Mesenteric fat pad (tissue), 1 donor: Measurements from ENCODE around the gene WDR33. TPM values are rescaled to one million over a fixed set of nuclear protein-coding genes. Genes with fewer than 3 reads are reported as not detected.
A peak's percentile ranks its signal among the peaks of the same experiment; 100 is the strongest.

Experiments
- DNase-seq: peaks from one replicate; pipeline ENCODE4 v3.0.0-alpha.2; 2020; ENCODE audit warnings: low spot score
- total RNA-seq: library from RNA; stranded (reverse); fragmentation: NEBNext Ultra II Directional; extraction: Animal tissue kit (Norgen Biotek cat#: 25700); gene quantifications from one replicate; pipeline ENCODE4 v1.2.1, GENCODE V29; 2021
- donor health status: DM: yes; HTN: yes; CAD: no.

Gene WDR33
- total RNA-seq, 1 donor from 2014 or later, result 53.7 TPM

DNA sequence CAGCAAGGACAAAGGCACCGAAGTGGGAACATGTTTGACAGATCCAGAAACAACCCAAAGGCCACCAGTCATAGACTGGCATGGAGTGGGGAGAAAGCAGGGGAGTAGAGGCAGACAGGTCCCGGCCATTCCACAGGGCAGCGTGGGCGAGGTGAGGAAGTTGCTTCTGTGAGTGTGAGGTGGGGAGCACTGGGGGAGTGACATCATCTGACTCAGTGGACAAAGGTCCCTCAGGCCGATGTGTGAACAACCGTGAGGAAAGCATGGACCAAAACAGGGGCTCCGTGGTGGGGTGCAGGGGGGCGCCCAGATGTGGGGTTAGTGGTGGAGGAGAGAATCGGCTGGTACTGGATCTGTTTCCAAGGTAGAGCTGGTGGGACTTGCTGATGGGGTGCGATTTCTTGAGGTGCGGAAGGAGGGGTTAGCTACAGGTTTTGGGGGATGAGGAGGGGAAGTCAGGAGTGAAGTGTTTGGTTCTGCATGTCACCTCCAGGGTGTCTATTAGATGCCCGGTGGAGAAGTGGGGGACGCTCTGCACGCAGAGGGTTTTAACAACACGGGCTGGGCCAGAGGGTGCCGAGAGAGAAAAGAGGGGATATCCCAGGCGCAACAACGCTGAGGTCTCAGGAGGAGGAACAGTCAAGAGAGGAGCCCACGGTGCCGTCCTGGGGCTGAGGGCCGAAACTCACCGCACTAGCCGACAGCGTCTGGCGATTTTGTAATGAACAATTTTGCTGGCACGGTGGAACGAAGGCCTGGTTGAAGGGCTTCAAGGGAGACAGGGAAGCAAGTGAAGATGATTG, 112.2 kb downstream of the WDR33 start:
- peak; percentile 80 for DNase-seq

DNA sequence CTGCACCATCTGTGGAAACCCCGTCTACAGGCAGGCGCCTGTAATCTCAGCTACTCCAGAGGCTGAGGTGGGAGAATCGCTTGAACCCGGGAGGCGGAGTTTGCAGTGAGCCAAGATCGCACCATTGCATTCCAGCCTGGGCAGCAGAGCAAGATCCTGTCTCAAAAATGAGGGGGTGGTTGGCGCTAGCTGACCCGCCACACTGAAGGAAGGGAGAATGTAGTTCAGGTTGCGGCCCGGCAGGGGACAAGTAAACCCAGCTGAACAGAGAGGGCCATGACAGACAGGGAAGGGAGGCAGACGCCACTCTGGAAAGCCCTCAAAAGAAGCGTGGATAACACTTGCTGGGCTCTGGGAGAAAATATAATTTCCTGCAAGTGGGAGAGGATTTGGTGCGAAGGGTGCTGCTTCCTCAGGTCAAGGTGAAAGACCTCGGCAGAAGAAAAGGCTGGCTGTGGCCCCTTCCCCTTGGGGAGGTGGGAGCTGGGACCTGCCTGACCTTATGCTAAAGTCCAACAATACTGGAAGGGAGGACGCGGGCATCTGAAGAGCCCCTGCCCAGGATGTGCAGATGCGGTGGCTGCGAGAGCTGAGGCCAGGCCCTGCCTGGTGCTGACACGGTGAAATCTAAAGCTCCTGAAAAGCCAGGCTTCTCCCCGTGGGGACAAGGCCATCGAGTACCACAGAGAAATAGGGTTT, 113.3 kb downstream of the WDR33 start:
- DNase-seq, result peak; percentile 85

DNA sequence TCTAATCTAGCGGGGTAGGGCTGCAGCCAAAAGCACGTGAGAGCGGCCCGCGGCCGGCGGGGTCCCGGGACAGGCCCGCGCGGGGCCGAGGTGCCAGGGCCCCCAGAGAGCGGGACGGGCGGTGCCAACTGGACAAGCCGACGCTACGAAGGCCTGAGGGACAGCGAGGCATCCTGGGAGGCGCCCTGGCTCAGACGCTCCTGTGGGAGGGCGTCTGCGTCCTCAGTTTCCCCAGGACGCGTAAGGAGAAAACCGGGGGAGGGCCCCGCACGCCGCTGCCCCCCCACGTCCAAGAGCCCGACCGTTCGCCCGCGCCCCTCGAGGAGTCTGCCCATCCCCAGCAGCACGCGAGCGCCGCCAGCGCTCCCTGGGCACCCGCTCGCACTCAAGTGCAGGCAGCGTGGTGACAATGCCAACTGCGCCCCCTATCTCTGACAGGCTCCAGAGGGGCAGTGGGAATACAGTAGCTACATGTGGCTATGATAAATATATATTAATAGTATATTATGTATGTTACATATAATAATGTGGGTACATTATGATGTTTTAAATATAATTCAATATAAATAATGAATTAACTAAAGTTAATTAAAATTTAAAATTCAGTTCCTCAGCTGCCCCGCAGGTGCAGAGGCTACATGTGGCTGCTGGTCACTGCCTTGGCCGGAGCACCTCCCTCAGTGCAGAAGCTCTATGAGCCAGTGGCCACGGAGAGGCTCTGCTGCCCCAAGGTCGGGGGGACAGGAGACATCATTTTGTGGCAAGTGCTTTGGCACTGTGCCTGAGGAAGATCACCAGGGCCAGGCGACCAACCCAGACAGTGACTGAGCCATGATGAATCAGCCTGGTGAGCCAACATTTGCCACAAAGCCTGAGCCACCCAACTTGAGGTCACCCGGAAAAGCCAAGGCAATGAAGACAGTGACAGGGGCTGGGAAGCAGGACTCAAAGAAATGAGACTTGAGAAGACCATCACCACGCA, 115.2 kb downstream of the WDR33 start:
- DNase-seq, result peak; percentile 90

GRCh38 chr2:127694986-127695385, 116.0 kb downstream of the WDR33 start:
- peak; percentile 79 for DNase-seq

DNA sequence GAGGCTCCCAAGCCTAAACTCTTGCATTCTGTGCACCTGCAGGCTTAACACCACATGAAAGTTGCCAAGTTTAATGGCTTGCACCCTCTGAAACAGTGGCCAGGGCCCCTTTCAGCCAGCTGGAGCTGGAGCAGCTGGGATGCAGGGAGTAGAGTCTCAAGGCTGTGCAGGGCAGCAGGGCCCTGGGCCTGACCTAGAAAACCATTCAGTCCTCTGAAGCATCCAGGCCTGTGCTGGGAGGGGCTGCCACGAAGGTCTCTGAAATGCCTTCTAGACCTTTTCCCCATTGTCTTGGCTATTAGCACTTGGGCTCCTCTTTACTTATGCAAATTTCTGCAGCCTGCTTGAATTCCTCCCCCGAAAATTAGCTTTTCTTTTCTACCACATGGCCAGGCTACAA, 120.3 kb downstream of the WDR33 start:
- DNase-seq, result no peak

DNA sequence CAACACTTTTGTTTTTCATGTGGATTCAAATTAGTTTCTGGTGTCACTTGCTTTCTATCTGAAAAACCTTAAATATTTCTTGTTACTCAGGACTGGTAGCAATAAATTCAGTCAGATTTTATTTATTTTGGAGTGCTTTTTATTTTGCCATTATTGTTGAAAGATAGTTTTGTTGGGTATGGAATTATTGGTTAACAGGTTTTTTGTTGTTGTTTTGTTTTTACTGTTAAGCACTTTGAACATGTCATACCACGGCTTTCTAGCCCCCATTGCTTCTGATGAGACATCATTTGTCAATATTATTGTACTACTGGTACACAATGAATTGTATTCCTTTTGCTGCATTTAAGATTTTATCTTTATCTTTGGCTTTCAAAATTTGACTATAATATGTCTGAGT, 122.6 kb downstream of the WDR33 start:
- no peak for DNase-seq

GRCh38 chr2:127685410-127686080, 125.4 kb downstream of the WDR33 start:
- no peak for DNase-seq

DNA sequence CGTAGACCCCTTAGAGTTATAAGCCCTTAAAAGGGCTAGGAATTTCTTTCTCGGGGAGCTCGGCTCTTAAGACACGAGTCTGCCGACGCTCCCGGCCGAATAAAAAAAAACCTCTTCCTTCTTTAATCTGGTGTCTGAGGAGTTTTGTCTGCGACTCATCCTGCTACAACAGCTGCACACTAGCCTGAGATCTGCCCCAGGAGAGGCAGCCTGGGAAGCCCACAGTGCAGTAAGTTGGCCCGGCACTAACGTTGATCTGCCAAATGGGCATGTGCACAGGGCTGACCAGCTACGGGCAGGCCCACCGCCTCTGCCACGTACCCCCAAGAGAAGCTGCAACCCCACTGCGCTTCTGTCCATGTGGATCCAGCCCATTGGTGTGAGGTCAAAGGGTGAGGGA, 127.2 kb downstream of the WDR33 start:
- no peak for DNase-seq

GRCh38 chr2:127683056-127683455, 127.9 kb downstream of the WDR33 start:
- no peak for DNase-seq

DNA sequence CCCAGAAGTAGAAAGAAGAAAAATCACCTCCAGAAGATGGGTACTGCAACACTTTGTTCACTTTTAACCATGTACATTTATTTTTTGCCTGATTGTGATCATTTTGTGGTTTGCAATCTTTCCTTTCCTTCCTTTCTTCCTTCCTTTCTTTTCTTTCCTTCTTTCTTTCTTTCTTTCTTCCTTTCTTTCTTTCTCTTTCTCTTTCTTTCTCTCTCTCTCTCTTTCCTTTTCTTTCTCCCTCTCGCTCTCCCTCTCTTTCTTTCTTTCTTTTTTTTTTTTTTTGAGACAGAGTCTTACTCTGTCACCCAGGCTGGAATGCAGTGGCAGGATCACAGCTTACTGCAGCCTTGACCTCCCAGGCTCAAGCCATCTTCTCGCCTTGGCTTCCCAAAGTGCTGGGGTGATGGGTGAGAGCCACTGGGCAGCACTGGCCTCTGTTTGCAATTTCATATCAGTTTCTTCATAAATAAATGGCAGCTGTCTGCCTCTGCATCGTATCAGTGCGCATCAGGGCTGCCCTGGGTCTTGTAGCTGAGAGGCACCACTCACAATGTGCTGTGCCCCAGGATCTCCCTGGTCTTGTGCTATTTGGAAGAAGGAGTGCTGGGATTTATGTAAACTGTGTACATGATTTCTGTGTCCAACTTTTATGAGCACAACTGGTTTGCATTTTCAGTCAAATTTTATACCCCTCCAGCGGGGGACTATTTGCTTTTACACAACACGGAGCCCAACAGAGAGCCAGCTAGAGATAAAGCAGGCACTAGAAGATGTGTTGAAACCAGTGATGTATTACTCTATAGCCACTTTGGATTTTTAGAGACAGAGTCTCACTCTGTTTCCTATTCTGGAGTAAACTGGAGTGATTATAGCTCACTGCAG, 128.8 kb downstream of the WDR33 start:
- no peak for DNase-seq

DNA sequence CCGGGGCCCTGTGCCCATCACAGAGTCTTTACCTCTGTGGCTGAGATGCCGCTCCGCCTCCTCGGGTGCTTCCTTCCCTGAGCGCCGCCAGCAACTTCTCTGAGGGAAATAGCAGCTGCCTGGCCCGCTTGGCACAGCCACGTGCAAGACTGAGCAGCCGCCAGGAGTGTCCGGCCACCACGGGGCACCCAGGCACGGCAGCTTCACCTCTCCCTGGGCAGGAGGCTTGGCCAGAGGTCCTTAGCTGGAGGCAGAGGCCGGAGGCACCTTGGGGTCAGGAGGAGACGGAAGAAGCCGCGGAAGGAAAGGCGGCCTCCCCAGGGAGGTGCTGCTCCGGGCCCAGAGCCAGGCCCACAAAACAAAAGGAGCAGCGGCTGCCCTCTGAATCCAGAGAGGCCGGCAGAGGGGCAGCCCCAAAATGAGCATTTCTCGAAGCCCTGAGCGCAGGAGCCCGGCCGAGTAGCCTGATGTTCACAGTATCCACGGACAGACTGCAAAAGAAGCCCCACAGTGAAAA, 129.6 kb downstream of the WDR33 start:
- peak; percentile 90 for DNase-seq

- DNase-seq, result peak; percentile 68
Measured at GRCh38 chr2:127680706-127681287, 130.2 kb downstream of the WDR33 start.

GRCh38 chr2:127679680-127680361, 131.2 kb downstream of the WDR33 start:
- peak; percentile 74 for DNase-seq

- peak; percentile 73 for DNase-seq
Measured at GRCh38 chr2:127678991-127679390, 132.0 kb downstream of the WDR33 start.

DNA sequence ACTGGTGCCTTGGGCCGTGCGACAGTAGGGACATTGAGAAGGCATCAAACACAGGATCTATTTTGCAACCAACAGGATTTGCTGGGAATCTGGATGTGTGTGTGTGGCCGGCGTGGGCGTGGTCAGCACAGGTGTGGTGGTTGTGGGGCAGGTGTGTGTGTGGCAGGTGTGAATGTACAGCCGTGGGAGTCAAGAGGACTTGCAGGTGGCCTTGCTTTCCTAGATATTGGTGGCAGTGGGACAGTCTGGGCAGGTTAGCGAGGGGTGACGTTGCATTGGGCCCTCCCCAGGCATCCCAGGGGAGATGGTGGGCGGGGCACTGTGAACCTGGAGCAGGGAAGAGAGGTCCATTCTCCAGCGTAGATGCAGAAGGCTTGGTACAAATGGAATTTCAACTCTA, 132.4 kb downstream of the WDR33 start:
- DNase-seq, result peak; percentile 65

DNA sequence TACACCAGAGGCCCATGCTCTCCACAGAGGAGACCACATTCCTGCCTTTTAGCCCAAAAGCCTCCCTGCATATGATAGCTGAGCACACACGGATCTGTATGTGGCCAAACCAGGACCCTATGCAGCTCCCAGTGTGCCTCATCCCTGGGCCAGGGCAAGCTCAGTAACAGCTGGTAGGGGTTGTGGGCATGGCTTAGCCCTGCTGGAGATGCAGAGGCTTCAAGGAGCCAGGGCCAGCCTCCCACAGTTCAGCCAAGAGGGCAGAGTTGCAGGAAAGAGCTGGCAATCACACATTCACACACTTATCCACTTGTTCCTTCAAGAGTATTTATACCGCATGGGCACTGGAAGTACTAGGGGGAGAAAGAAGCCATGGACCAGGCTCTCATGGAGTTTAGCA, 134.1 kb downstream of the WDR33 start:
- DNase-seq, result peak; percentile 81

DNA sequence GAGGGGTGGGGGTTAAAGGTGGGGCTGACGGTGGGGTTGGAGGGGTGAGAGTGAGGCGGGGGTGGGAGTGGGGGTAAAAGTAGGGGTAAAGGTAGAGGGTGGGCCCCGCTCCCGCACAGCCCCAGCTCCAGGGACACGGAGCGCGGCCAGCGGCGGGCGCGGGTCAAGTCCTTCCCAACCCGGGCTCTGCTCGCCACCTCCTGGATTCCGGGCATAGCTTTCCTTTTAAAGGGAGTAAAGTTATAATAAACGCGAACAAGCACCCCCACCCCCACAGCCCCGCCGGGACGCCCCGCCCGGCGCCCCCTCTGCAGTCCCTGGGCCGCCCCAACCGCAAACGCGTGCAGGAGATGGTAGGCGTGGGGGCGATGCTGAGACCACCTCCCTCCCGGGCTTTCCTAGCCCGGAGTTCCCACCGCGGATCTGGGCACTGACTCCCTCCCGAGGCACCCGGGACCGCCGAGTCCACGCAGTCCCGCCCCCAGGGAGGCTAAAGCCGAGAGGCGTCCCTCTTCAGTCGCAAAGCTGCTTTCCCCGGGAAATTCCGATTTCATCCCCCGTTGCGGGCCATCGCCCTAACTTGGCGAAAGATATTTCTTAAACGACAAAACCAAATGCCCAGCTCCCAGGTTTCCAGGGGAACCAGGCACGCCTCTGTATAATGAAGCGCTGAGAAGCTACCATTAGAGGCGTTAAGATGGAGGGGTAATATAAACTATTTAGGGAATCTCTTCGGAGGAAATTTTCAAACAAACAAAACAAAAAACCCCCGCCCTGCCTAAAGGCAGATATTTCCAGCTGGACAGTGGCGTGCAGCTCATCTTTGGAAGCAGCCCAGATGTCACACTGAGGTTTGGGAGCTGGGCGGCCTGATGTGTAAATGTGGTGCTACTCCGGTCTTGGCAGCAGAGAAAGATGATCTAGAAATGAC, 135.4 kb downstream of the WDR33 start, which contains the start of gene LIMS2:
LIMS2 (minus strand) TSS at position 200 of the 931 bp plus-strand sequence. CDS start 506 bp downstream, outside the sequence.
- DNase-seq, result peak; percentile 88
